COLO829 (cell line): ENCODE data around the gene NTN5.
"Not testable (repeated sequence)": the region's sequence is repeated elsewhere in the genome, so short reads cannot be mapped to it uniquely, and the experiment has no call there.

Source experiments
- DNase-seq: peaks from one replicate; pipeline ENCODE4 v3.0.0; 2012; ENCODE audit warnings: low spot score

The NTN5 gene

GRCh38 chr19:48672994-48673393 lies at the start of gene NTN5:
TSS of gene NTN5 (minus strand) at chr19:48673017. CDS start at chr19:48670986, 2,031 bp downstream.
- no peak for DNase-seq

- no peak for DNase-seq
Observed at GRCh38 chr19:48722196-48722708, 49.4 kb upstream of the NTN5 start.

GRCh38 chr19:48720613-48721296 lies 47.9 kb upstream of the NTN5 start:
- DNase-seq, result peak; percentile 89

- DNase-seq, result no peak
Observed at GRCh38 chr19:48720251-48720612, 47.4 kb upstream of the NTN5 start.

- no peak for DNase-seq
Observed at GRCh38 chr19:48719263-48720171, 46.7 kb upstream of the NTN5 start, which contains the start of gene MAMSTR. TSS of gene MAMSTR (minus strand) at chr19:48719725. CDS start at chr19:48719031, 694 bp downstream.

- no peak for DNase-seq
Observed at GRCh38 chr19:48718711-48719231, 46.0 kb upstream of the NTN5 start.

GRCh38 chr19:48718106-48718505 lies 45.3 kb upstream of the NTN5 start:
- DNase-seq, result not testable (repeated sequence)

GRCh38 chr19:48716562-48717291 lies 43.9 kb upstream of the NTN5 start:
- no peak for DNase-seq

GRCh38 chr19:48715681-48716171 lies 42.9 kb upstream of the NTN5 start:
- DNase-seq, result no peak

- no peak for DNase-seq
Observed at GRCh38 chr19:48714759-48715675, 42.2 kb upstream of the NTN5 start.

- DNase-seq, result peak; percentile 100
Observed at GRCh38 chr19:48713864-48714755, 41.3 kb upstream of the NTN5 start.

GRCh38 chr19:48713041-48713863 lies 40.4 kb upstream of the NTN5 start:
- DNase-seq, result peak; percentile 71

GRCh38 chr19:48711106-48711662 lies 38.4 kb upstream of the NTN5 start:
- DNase-seq, result no peak

GRCh38 chr19:48708471-48708870 lies 35.7 kb upstream of the NTN5 start:
- DNase-seq, result no peak

GRCh38 chr19:48705431-48705830 lies 32.6 kb upstream of the NTN5 start:
- no peak for DNase-seq

GRCh38 chr19:48703316-48703715 lies 30.5 kb upstream of the NTN5 start:
- DNase-seq, result no peak

- DNase-seq, result no peak
Observed at GRCh38 chr19:48702701-48703100, 29.9 kb upstream of the NTN5 start.

- no peak for DNase-seq
Observed at GRCh38 chr19:48698046-48698445, 25.2 kb upstream of the NTN5 start.
